ENCODE results near the gene PRKD3. TPM values are rescaled to one million over a fixed set of nuclear protein-coding genes. Genes with fewer than 3 reads are reported as not detected.

Gene PRKD3
- total RNA-seq, 2 donors from 2014 or later, result 16.8 to 23.5 TPM

DNA sequence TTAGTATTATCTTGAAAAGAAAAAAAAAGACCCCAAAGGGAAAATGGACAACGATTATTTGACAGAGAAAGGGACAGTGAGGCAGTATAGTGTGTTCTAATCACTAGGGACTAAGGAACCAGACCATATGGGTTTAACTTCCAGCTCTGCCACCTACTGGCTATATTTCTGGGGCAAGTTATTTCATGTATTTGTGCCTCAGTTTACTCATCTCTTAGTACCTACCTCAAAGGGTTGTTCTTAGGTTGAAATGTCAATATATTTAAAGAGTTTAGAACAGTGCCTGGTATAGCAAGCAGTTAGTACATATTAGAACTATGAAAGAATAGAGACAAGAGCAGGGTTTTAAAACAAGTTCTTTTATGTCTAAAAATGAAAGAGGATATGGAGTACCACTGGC lies 42.7 kb downstream of the PRKD3 start:
- ATAC-seq, result no peak
- intact Hi-C loops (cut with DNase I, micrococcal nuclease), result no loop called here
- no peak for DNase-seq

DNA sequence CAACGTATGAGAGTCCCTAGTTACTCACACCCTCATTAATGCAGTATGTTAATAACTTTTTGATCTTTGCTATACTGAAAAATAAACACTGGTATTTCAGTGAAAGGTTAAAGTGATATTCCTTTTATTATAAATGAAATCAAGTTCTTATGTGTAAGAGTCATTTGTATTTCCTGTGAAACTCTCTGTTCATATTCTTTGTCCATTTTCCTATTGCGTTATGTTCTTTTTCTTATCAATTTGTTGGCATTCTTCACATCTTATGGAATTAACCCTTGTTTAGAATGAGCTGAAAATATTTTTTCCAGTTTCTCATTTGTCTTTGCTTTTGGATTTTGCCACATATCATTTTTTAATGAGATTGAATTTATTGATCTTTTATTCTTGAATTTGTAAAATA lies 48.3 kb downstream of the PRKD3 start:
- intact Hi-C loops (cut with DNase I, micrococcal nuclease), result no loop called here
- DNase-seq (no peak), ATAC-seq (no peak)

Other genes with a start within 250 kb of the PRKD3 start
- 10 to 100 TPM; 20.6 to 21.2 TPM for gene HEATR5B, start 240.5 kb downstream of the PRKD3 start, total RNA-seq
- 1 to 10 TPM; 4.1 to 5.6 TPM for gene GPATCH11, start 240.3 kb downstream of the PRKD3 start, total RNA-seq
- 10 to 100 TPM; 27.3 to 35.9 TPM for gene EIF2AK2, start 167.9 kb downstream of the PRKD3 start, total RNA-seq
- not detected for gene SULT6B1, start 136.2 kb downstream of the PRKD3 start, total RNA-seq
- 10 to 100 TPM; 33.9 to 38.6 TPM for gene CEBPZOS, start 128.3 kb downstream of the PRKD3 start, total RNA-seq
- gene CEBPZ, start 93.2 kb downstream of the PRKD3 start, total RNA-seq, result 10 to 100 TPM; 36.9 to 40.0 TPM
- gene NDUFAF7, start 93.2 kb downstream of the PRKD3 start, total RNA-seq, result 10 to 100 TPM; 11.4 to 12.3 TPM
- 1 to 10 TPM; 4.2 to 7.9 TPM for gene QPCT, start 19.8 kb upstream of the PRKD3 start, total RNA-seq